Skeletal muscle cell (primary cell): ENCODE results near the gene NUP93.

ENCODE experiments used
- DNase-seq: peaks from one replicate; pipeline ENCODE4 v3.0.0-alpha.2; 2010; ENCODE audit warnings: low read depth
- H3K4me3 ChIP-seq: 2 replicates; pipeline ENCODE4 v1.5.1; 2011; ENCODE audit warnings: low read depth, mild to moderate bottlenecking, control low read depth, low read length, moderate library complexity

Gene NUP93

DNA sequence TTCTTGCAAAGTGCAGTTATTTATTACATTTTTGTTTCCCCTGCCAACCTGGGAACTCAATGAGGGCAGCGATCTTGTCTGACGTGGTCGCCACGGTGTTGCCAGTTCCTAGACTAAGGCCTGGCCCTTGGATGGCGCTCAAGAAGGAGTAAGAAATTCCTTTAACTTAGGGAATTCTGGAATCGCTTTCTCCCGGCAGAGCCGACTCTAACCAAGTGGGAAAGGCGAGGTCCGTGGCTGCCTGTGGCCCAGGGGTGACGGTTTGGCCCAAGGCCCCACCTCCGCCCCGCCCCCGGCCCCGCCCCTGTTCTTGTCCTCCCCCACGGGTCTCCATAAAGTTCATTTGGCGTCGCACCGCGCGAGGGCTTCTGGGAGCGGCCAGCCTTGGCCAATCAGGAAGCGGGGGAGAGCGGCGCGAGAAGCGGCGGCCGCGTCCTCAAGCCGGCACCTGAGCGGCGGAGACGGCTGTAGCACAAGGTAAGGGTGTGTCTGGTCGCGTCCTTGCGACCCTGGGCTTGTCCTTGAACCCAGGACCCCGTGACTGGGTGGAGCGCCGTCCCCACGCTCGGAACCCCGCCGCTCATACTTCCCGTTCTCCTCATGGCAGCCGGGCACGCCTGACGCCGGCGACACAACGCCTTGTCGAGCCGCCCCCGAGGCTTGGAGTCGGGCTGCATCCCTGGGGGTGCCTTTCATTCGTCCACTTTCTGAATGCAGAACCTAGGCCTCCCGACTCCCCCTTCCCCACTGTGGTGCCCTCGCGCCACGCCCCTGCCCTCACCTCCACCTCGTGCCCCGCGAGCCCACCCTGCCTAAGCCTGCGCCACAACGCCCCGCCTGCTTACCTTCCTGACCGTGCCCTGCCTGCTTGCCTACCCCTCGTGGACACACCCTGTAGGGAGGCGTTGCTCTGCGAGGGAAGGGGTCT, at the start of gene NUP93:
NUP93 (plus strand) TSS at position 395 of the 928 bp plus-strand sequence. CDS start 18,119 bp downstream, outside the sequence.
- peak within 1 kb of the TSS; percentile 83 for H3K4me3 ChIP-seq
- peak; percentile 74 for DNase-seq

DNA sequence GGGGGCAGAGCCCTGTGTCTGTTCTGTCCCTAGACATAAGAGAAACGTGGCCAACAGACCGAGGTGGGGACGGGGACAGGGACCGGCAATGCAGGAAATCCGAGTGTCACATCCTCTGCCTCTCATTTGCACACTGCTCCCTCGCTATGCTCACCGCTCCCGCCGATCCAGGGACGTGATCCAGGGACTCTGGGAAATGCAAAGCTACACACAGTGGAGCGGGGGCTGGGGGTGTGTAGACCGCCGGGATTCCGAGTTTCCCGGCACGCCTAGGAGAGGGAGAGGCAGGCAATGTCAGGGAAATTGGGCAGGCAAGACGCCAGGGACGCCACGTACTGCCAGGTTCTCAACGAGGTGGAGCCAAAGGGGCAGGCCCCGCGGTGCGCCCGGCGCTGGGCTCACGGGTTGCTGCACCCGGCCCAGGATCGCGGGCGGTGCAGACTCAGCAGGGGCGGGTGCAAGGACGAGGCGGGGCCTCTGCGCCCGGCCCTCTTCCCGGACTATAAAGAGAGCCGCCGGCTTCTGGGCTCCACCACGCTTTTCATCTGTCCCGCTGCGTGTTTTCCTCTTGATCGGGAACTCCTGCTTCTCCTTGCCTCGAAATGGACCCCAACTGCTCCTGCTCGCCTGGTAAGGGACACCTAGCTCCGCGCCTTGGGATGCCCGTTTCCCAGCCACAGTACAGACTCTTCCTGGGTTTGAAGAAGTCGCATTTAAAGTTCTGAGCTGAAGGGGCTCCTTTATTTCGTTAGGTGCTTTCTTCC, 47.8 kb upstream of the NUP93 start, which contains the start of gene MT1X:
MT1X (plus strand) TSS at position 532 of the 764 bp plus-strand sequence; CDS start at position 603, 71 bp downstream.
- peak; percentile 64 for DNase-seq
- H3K4me3 ChIP-seq = peak within 1 kb of the TSS; percentile 65

- peak overlapping the region; percentile 65 for H3K4me3 ChIP-seq
- DNase-seq = no peak
Measured at GRCh38 chr16:56682703-56683397, 47.1 kb upstream of the NUP93 start.

DNA sequence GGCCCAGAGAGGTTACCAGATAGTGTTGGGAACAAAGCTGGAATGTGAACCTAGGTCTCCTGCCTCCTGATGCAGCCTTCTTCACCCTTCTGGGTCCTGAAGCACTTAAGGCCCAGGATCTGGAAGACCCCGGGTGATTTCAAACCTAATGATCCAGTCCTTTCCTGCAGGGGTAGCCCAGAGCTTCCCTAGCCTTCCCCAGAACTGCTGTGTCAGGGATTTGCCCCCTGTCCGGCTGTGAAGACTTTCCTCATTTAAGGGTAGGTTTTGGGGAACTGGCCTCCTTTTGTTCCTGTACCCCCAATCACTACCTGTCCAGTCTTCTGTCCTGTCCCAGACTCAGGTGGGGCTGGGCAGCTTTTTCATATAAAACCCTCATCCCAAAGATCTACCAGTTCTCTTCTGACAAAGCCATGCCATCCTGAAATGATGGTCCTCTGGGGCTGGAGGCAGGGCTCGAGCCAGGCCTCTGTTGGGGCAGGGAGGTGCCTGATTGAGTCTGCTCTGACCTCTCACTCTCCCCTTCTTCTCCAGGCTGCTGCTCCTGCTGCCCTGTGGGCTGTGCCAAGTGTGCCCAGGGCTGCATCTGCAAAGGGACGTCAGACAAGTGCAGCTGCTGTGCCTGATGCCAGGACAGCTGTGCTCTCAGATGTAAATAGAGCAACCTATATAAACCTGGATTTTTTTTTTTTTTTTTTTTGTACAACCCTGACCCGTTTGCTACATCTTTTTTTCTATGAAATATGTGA, 46.3 kb upstream of the NUP93 start:
- H3K4me3 ChIP-seq = peak overlapping the region; percentile 65

DNA sequence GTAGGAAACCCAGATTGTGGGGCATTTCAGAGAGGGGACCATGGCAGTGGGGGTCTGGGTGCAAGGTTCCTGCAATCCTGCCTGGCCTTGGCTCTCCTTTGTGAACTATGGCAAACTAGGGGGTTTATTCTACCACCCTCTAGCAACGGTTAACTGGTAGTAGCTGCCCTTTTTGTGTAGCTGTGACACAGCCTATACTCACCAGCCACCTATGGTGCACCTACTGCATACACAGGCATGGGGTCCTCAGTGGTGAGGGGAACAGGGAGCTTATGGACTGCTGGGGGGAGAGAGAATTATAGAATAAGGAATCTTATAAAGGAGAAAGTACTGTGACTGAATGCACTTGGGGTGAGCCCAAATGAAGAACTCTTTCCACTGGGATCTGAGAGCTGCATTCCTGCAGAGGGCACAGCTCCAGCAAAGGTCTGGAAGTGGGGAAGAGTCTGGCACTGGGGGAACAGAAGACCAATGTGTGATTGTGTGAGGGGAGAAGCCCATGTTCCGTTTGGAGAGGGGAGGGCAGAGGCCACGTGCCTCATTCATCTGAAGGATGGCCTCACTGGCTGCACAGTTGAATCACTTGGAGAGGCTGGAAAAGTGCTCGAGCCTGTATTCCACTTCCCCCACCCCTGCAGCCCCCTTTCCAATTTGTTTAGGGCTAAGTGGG, 45.5 kb upstream of the NUP93 start:
- DNase-seq = no peak
- no peak overlapping the region for H3K4me3 ChIP-seq

More for the DNA sequence above, 46.3 kb upstream of the NUP93 start:
- DNase-seq = no peak

- no peak overlapping the region for H3K4me3 ChIP-seq
- no peak for DNase-seq
Measured at GRCh38 chr16:56684926-56685590, 44.9 kb upstream of the NUP93 start.

DNA sequence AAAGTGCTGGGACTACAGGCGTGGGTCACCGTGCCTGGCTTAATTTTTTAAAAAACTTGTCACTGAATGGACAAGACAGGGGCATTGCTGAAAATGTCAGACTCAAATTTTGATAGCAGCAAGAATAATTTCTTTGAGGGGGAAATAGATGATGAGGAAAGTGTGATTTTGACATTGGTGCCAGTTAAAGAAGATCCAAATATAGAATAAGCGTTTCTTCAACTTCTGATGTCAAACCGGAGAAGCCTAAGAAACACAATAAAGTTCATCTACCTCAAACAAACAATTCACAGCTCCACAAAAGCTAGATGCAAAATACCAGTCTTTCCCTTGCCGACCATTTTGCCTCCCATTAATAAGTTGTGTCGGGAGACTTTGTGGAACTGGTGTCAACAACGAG, 43.2 kb upstream of the NUP93 start:
- DNase-seq = no peak
- H3K4me3 ChIP-seq = no peak overlapping the region

GRCh38 chr16:56688762-56689161, 41.2 kb upstream of the NUP93 start:
- H3K4me3 ChIP-seq = no peak overlapping the region
- no peak for DNase-seq

DNA sequence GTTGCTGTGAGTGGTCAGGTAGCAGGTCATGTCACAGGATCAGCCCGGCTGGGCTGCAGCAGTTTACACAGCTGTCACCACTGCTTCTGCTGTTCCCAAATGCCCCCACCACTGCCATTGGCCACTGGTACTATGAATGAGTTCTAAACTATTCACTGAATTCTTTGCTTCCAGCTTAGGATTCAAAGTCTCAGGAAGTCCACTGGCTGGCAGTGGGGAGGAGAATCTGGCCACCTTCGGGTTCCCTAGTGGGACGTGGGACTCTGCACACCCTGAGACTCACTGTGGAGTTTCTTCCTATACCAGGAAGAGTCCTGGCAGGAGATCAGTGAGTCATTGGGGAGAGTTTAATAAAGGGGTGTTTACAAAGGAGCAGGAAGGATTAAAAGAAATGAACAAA, 40.8 kb upstream of the NUP93 start:
- H3K4me3 ChIP-seq = no peak overlapping the region
- DNase-seq = no peak

GRCh38 chr16:56690420-56691122, 39.4 kb upstream of the NUP93 start:
- DNase-seq = no peak

DNA sequence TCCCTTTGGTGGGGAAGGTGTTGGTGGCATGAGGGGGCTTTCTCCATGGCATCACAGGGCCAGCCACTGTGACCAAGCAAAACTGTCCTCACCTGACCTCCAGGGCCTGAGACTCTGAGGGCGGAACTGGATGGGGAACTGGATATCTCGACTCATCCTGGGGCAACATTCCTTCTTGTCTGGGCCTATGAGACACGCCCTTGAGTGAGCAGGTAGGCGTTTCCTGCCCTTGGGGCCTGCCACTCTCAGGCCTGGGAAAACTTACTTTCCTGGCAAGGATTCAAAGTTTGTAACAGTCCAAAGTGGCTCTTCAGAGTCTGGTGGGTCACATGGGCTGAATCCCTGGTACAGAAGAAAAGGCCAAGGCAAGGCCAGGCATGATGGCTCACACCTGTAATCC, 38.0 kb upstream of the NUP93 start:
- no peak for DNase-seq
- H3K4me3 ChIP-seq = no peak overlapping the region

More at GRCh38 chr16:56690420-56691122, 39.4 kb upstream of the NUP93 start:
- H3K4me3 ChIP-seq = no peak overlapping the region

DNA sequence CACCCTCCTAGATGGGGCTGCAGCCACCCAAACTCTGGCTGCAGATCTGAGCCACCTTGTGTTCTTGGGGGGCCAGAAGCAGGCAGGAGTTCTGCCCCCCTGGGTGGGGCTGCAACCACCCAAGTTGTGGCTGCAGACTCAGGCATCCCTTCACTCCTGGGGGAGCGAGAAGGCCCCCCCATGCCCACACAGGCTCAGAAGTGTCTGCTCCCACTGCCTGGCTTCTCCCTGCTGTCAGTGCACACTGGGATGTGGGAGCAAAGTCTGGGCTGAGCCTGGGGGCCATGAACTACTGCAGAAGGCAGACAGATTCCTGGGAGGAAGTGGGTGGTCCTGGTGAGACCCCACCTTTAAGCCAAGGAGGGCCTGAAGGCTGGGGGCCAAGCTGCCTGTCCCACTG, 34.7 kb upstream of the NUP93 start:
- no peak overlapping the region for H3K4me3 ChIP-seq
- no peak for DNase-seq

DNA sequence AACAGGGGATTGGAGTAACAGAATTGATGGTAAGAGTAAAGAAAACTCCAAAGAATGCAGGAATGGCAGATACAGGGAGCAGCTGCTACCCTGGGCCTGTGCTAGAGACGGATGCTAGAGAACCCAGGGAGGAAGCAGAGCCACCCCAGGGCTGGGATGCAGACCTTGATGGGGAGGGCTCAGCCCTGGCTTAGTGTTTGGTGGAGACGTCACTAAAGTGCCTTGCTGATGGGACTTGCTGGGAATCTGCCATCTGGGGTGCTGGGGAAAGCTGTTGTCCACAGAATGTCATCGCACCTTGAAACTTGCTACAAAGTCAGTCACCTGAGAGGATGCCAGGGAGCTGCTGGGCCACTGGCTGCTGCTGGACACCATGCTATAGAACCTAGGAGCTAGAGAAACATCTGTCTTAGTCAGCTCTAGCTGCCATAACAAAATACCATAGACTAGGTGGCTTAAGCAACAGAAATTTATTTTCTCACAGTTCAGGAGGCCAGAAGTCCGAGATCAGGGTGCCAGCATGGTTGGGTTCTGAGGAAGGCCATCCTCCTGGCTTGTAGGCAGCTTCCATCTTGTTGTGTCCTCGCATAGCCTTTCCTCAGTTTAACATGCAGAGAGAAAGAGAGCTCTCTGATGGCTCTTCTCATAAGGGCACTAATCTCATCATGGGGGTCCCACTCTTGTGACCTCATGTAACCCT, 32.3 kb upstream of the NUP93 start:
- no peak for DNase-seq
- H3K4me3 ChIP-seq = no peak overlapping the region

DNA sequence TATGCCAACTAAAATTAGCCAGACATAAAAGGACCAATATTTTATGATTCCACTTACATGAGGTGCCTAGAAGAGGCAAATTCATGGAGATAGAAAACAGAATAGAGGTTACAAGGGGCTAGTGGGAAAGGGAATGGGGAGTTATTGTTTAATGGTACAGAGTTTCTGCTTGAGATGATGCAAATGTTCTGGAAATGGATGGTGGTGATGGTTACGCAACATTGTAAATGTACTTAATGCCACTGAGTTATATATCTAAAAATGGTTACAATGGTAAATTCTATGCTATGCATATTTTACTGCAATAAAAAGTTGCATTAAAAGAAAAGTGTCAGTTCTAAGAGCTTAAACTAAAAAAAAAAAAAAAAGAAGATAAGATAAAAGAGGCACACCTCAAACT, 29.7 kb upstream of the NUP93 start:
- peak; percentile 36 for DNase-seq

DNA sequence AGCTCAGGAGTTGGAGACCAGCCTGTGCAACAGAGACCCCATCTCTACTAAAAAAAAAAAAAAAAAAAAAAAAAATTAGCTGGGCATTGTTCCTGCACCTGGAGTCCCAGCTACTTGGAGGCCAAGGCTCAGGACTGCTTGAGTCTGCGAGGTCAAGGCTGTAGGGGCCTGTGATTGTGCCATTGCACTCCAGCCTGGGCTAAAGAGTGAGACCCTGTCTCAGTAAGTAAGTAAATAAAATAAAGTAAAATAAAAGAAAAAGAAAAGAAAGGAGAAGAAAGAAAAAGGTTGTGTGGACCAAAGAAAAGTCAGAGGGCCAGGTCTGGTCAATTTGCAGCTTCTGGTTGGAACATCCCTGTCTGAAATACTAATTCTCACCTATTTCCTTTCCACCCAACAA, 29.3 kb upstream of the NUP93 start:
- no peak for DNase-seq
- H3K4me3 ChIP-seq = no peak overlapping the region

More for the DNA sequence above, 29.7 kb upstream of the NUP93 start:
- H3K4me3 ChIP-seq = no peak overlapping the region

DNA sequence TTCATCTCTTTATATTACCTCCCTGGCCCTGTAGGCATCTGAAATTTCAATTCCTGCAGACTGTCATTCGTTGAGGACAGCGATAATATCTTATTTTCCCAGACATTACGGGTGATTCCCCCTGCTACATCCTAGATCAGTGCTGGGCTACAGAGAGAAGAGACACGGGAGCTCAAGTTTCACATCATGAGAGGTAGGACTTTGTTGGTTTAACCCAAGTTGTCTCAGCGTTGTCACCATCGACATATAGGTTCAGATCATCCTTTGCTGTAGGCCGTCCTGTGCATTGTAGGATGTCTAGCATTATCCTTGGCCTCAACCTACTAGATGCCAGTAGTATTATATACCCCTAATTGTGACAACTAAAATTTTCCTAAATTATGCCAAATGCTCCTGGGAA, 28.4 kb upstream of the NUP93 start:
- H3K4me3 ChIP-seq = no peak overlapping the region
- DNase-seq = no peak

- H3K4me3 ChIP-seq = no peak overlapping the region
- DNase-seq = no peak
Measured at GRCh38 chr16:56702836-56703235, 27.1 kb upstream of the NUP93 start.
